Measurements from ENCODE around the gene PXDN. TPM values are rescaled to one million over a fixed set of nuclear protein-coding genes. Genes with fewer than 3 reads are reported as not detected.

The PXDN gene
- total and polyA plus RNA-seq, 3 experiments from 2014 or later = 0.39 to 3.3 (median 1.00) TPM

DNA sequence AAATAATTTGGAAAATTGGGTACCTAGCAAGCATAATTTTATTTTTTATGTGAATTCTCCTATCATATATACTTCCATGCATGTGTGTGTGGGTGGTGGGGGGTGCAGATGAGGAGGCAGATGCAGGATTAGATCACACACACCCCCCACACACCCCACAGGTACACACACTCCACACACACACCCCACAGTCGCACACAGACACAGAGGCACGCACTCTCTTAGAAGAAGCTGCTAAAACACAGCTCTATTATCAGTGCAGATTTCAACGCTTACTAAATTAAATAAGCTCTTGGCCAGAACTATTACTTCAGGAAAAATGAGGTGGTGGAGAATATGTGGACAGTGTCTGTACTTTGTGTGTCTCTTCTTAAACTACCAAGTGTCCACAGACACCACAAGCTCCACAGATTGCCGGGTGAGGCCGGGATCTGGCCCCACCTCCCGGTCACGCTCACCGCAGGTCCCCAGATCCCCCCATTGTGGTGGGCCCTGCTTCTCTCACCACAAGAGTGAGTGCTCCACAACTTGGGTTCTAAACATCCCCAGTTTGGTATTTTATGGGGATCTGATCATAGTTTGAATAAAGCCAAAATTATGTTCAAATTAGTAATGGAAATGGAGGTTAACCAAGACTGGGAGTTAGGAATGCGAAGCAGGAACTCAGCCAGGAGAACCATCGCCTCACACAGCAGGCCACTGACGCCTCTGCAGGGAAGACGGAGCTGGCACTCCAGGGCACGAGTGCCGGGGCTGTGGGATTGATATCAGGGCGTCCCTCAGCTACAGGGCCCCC is 102.1 kb downstream of the PXDN start:
- H3K36me3 Mint-ChIP-seq = no peaks in the 10 kb centered on the region
- CTCF ChIA-PET = interaction anchor here (0.6 kb wide), 1 partner anchor 177 kb away, joined by 3 read pairs; no protein-coding TSS in a partner anchor

DNA sequence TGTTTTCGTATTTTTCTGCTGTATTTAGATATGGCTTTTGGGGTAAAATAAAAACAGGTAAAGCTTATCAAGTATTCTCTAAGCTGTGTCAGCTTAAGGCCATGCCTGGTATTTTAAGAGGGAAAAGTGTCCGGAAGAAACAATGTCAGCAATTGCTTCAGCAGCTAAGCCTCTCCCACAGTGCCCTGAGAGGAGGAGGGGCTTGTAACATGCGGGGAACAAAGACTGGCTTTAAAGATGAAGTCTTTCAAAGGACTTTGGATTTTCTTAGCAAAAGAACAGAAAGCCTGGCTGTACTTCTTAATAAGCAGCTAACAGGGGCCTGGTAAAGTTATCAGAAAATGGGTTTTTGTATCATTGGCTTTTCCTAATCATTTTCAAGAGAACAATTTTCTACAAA is 102.8 kb downstream of the PXDN start:
- POLR2A ChIA-PET = no interaction called here

More for the DNA sequence above, 102.1 kb downstream of the PXDN start:
- H3K4me3 ChIP-seq (ENCODE audit: low read length) = no peak overlapping the region
- H3K4me3 Mint-ChIP-seq = no peak overlapping the region
- H3K4me1 Mint-ChIP-seq = no peaks in the 10 kb centered on the region
- H3K27me3 ChIP-seq (ENCODE audit: insufficient read depth, low read length, poor library complexity, severe bottlenecking) = no peaks in the 10 kb centered on the region
- no peak overlapping the region for H3K27ac Mint-ChIP-seq
- H3K27me3 Mint-ChIP-seq = peaks cover 0 to under 1% of the 10 kb centered on the region in 2 donors
- DNase-seq = no peak
- H3K4me1 ChIP-seq (ENCODE audit: insufficient read depth, low read length) = no peaks in the 10 kb centered on the region
- H3K9me3 Mint-ChIP-seq = no peaks in the 10 kb centered on the region
- POLR2A ChIA-PET = no interaction called here
- no peaks in the 10 kb centered on the region for H3K9me3 ChIP-seq (ENCODE audit: low read length)
- H3K27ac ChIP-seq (ENCODE audit: low read depth, low read length) = no peak overlapping the region
- no peaks in the 10 kb centered on the region for H3K36me3 ChIP-seq (ENCODE audit: insufficient read depth, low read length)

DNA sequence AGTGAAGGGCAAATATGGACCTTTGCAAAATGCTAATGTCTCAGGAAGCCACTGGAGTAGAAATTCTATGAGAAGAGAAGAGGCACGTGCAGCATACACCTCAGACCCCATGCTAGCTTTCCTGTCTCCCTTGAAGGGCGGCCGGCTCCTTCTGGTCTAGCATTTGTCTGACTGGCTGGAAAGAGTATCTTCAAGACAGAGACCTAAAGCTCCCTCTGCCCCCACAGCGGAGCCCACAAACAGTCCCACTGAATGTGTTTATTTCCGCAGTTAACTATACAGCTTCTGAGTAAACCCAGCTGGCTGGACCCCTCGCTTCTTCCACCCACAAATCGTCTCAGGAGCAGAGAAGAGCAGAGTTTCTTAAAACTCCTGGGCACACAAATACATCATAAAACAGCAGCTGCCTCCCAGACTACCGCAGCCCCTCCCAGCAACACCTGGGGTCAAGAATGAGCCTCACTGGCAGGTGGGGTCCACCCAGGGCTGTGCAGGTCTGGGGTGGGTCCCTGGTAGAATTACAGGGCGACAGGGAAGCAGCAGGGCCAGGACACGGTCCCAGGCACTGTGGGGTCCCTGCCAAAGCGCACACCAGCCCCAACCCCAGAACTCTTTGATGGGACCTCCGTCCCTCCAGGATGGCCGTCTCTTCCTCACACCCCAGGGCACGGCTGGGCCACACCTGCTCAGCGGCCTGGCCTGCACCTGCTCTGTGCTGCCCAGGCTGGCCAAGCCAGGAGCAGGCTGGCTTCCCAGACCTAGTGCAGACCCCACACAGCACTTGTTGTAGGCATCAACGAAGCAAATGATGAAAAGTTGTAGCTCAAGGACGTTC is 103.8 kb downstream of the PXDN start:
- Histone ChIP-seq H3K4me3 (ENCODE audit: low read length) (no peak overlapping the region), H3K9me3 (ENCODE audit: low read length) (no peaks in the 10 kb centered on the region), H3K4me1 (ENCODE audit: insufficient read depth, low read length) (no peaks in the 10 kb centered on the region), H3K36me3 (ENCODE audit: insufficient read depth, low read length) (no peaks in the 10 kb centered on the region), H3K27me3 (ENCODE audit: insufficient read depth, low read length, poor library complexity, severe bottlenecking) (no peaks in the 10 kb centered on the region), H3K27ac (ENCODE audit: low read depth, low read length) (no peak overlapping the region)
- peaks cover 0 to 3% of the 10 kb centered on the region in 2 donors for H3K27me3 Mint-ChIP-seq
- no peak for DNase-seq
- POLR2A ChIA-PET = no interaction called here
- no peaks in the 10 kb centered on the region for H3K9me3 Mint-ChIP-seq
- no peaks in the 10 kb centered on the region for H3K36me3 Mint-ChIP-seq
- no peaks in the 10 kb centered on the region for H3K4me1 Mint-ChIP-seq
- H3K27ac Mint-ChIP-seq = no peak overlapping the region
- H3K4me3 Mint-ChIP-seq = no peak overlapping the region
- CTCF ChIA-PET = no interaction called here

More for the DNA sequence above, 102.8 kb downstream of the PXDN start:
- H3K36me3 ChIP-seq (ENCODE audit: insufficient read depth, low read length) = no peaks in the 10 kb centered on the region
- Mint-ChIP-seq H3K9me3 (no peaks in the 10 kb centered on the region), H3K27ac (no peak overlapping the region), H3K4me3 (no peak overlapping the region), H3K4me1 (no peaks in the 10 kb centered on the region), H3K27me3 (peaks cover 0 to 3% of the 10 kb centered on the region in 2 donors), H3K36me3 (no peaks in the 10 kb centered on the region)
- H3K9me3 ChIP-seq (ENCODE audit: low read length) = no peaks in the 10 kb centered on the region
- H3K27me3 ChIP-seq (ENCODE audit: insufficient read depth, low read length, poor library complexity, severe bottlenecking) = no peaks in the 10 kb centered on the region
- no peaks in the 10 kb centered on the region for H3K4me1 ChIP-seq (ENCODE audit: insufficient read depth, low read length)
- no peak overlapping the region for H3K4me3 ChIP-seq (ENCODE audit: low read length)
- no peak for DNase-seq
- CTCF ChIA-PET = no interaction called here
- no peak overlapping the region for H3K27ac ChIP-seq (ENCODE audit: low read depth, low read length)

DNA sequence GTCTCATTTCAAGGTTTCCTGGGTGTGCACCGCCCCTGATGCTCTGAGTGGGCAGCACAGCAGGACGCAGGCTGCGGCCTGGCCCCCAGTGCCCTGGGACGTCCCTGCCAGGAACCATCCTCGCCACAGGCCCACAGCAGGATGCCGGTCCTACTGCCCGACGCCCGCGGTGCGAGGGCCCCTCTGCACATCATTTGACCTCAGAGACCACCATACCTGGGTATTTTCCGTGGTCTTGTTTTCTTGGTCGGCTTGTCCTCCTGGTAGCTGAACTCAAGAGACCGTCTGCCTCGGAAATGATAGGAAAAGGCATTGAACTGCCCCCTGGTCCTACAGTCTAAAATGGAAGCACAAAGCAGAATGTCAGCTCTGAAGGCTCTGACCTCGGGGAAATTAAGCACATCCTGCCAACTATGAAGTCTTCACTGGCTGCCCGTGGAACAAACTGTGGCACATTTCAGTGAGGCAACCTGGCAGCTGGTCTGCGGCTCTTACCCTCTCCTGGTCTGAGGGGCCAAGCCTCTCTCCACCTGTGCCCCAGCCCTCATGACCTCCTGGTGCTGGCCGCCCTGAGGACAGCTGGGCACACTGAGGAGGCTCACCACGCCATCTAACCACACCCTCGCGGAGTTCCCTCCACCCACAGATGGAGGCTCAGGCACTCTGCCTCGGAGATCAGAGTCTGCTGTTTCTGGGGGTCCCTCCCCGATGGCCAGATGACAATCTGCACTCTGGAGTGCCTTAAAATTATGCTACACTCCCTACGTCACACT is 105.0 kb downstream of the PXDN start:
- Histone ChIP-seq H3K36me3 (ENCODE audit: insufficient read depth, low read length) (no peaks in the 10 kb centered on the region), H3K27ac (ENCODE audit: low read depth, low read length) (no peak overlapping the region), H3K9me3 (ENCODE audit: low read length) (no peaks in the 10 kb centered on the region), H3K4me3 (ENCODE audit: low read length) (no peak overlapping the region), H3K4me1 (ENCODE audit: insufficient read depth, low read length) (no peaks in the 10 kb centered on the region), H3K27me3 (ENCODE audit: insufficient read depth, low read length, poor library complexity, severe bottlenecking) (no peaks in the 10 kb centered on the region)
- Mint-ChIP-seq H3K27ac (no peak overlapping the region), H3K9me3 (no peaks in the 10 kb centered on the region), H3K36me3 (no peaks in the 10 kb centered on the region), H3K4me3 (no peak overlapping the region), H3K27me3 (peaks cover 0 to 3% of the 10 kb centered on the region in 2 donors), H3K4me1 (no peaks in the 10 kb centered on the region)
- no peak for DNase-seq
- POLR2A ChIA-PET = no interaction called here
- CTCF ChIA-PET = no interaction called here

DNA sequence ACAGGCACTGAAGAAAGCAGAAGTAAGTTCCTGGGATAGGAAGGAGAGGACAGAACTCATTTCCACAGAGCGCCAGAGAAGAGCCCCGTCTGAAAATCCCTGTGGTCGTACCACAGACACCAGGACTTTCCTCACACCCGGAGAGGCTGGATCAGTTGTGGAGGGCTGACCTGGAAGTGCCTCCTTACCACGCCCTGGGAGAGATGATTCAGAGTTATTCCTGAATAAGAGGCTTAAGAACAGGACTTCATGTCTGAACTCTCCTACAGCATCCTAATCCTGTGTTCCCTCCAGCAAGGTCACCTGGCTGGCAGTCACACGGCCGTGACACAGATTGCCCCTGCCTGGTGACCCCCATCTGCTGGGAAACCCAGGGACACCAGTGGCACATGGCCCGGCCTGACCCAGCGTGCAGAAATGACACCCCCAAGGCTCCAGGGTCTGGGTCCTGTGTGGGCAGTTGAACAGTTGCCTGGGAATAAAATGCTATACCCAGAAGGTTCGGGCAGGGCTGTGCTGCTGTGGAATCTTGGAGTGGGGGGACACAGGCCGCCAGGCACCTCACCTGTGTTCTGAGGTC is 105.9 kb downstream of the PXDN start:
- ChIA-PET CTCF (no interaction called here), POLR2A (no interaction called here)
- H3K4me1 Mint-ChIP-seq = no peaks in the 10 kb centered on the region
- H3K9me3 ChIP-seq (ENCODE audit: low read length) = no peaks in the 10 kb centered on the region
- no peak overlapping the region for H3K27ac ChIP-seq (ENCODE audit: low read depth, low read length)
- no peaks in the 10 kb centered on the region for H3K27me3 ChIP-seq (ENCODE audit: insufficient read depth, low read length, poor library complexity, severe bottlenecking)
- no peak for DNase-seq
- no peak overlapping the region for H3K4me3 ChIP-seq (ENCODE audit: low read length)
- H3K4me1 ChIP-seq (ENCODE audit: insufficient read depth, low read length) = no peaks in the 10 kb centered on the region
- H3K9me3 Mint-ChIP-seq = no peaks in the 10 kb centered on the region
- H3K36me3 ChIP-seq (ENCODE audit: insufficient read depth, low read length) = no peaks in the 10 kb centered on the region
- no peak overlapping the region for H3K4me3 Mint-ChIP-seq
- peaks cover 0 to 3% of the 10 kb centered on the region in 2 donors for H3K27me3 Mint-ChIP-seq
- H3K36me3 Mint-ChIP-seq = no peaks in the 10 kb centered on the region
- H3K27ac Mint-ChIP-seq = no peak overlapping the region

DNA sequence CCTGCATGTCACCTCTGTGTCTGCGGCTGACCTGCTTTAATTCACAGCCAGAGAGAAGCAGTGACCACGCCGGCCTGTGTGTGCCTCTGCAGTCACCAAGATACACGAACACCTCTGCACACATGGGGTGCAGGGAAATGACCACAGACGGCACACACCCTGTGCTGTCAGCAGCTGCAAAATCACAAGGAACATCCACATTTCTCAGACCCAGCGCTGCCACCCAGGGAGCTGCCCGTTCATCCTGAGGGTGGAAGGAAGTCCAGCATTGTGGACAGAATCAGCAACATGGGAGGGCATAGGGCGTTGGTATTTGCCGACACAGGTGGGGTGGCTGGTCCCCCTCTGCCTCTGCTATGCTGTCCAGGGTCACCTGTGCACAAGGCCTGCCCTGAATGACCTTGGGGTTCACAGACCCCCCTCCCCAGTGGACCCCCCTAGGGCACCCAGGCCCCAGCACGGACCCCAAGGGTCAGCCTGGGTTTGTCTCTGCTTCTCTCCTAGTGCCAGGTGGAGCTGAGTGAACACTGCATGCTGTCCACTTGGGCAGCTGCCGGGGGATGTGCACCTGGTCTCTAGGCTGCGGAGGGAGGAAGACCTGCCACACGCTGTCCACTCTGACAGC is 107.4 kb downstream of the PXDN start:
- H3K27ac Mint-ChIP-seq = no peak overlapping the region
- Histone ChIP-seq H3K27me3 (ENCODE audit: insufficient read depth, low read length, poor library complexity, severe bottlenecking) (no peaks in the 10 kb centered on the region), H3K9me3 (ENCODE audit: low read length) (no peaks in the 10 kb centered on the region), H3K36me3 (ENCODE audit: insufficient read depth, low read length) (no peaks in the 10 kb centered on the region), H3K27ac (ENCODE audit: low read depth, low read length) (no peak overlapping the region), H3K4me1 (ENCODE audit: insufficient read depth, low read length) (no peaks in the 10 kb centered on the region), H3K4me3 (ENCODE audit: low read length) (no peak overlapping the region)
- peaks cover 0 to 3% of the 10 kb centered on the region in 2 donors for H3K27me3 Mint-ChIP-seq
- no peaks in the 10 kb centered on the region for H3K4me1 Mint-ChIP-seq
- POLR2A ChIA-PET = no interaction called here
- DNase-seq = no peak
- H3K4me3 Mint-ChIP-seq = no peak overlapping the region
- H3K36me3 Mint-ChIP-seq = no peaks in the 10 kb centered on the region
- CTCF ChIA-PET = no interaction called here
- H3K9me3 Mint-ChIP-seq = no peaks in the 10 kb centered on the region

DNA sequence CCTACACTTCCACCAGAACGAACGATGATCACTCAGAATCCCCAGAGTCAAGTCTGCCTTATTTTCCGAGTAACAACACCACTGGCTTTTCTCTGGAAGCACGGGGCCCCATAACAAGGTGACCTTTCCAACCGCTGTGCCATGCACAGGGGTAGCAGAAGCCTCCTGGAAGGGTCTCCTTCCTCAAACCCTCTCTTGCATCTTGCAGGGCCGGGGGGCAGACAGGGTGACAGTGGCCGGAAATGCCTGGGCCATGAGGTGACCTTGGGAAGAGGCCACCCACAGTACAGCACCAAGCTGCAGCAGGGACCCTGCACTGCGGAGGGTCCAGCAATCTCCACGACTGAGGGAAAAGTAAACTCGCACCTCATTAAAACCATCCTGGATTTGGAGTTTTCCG is 108.5 kb downstream of the PXDN start:
- peak overlapping the region in 1 of 7 donors; percentile 56 for H3K4me3 Mint-ChIP-seq
- H3K27ac Mint-ChIP-seq = no peak overlapping the region
- Histone ChIP-seq H3K4me1 (ENCODE audit: insufficient read depth, low read length) (no peaks in the 10 kb centered on the region), H3K27me3 (ENCODE audit: insufficient read depth, low read length, poor library complexity, severe bottlenecking) (no peaks in the 10 kb centered on the region), H3K9me3 (ENCODE audit: low read length) (no peaks in the 10 kb centered on the region), H3K27ac (ENCODE audit: low read depth, low read length) (no peak overlapping the region), H3K36me3 (ENCODE audit: insufficient read depth, low read length) (no peaks in the 10 kb centered on the region), H3K4me3 (ENCODE audit: low read length) (no peak overlapping the region)
- no peak for DNase-seq
- no peaks in the 10 kb centered on the region for H3K9me3 Mint-ChIP-seq
- peaks cover 0 to 3% of the 10 kb centered on the region in 2 donors for H3K27me3 Mint-ChIP-seq
- ChIA-PET POLR2A (no interaction called here), CTCF (no interaction called here)
- no peaks in the 10 kb centered on the region for H3K36me3 Mint-ChIP-seq
- H3K4me1 Mint-ChIP-seq = no peaks in the 10 kb centered on the region

Data from CD8-positive, alpha-beta memory T cell (primary cell).